ENCODE results near the gene CHAD.

CHAD gene

DNA sequence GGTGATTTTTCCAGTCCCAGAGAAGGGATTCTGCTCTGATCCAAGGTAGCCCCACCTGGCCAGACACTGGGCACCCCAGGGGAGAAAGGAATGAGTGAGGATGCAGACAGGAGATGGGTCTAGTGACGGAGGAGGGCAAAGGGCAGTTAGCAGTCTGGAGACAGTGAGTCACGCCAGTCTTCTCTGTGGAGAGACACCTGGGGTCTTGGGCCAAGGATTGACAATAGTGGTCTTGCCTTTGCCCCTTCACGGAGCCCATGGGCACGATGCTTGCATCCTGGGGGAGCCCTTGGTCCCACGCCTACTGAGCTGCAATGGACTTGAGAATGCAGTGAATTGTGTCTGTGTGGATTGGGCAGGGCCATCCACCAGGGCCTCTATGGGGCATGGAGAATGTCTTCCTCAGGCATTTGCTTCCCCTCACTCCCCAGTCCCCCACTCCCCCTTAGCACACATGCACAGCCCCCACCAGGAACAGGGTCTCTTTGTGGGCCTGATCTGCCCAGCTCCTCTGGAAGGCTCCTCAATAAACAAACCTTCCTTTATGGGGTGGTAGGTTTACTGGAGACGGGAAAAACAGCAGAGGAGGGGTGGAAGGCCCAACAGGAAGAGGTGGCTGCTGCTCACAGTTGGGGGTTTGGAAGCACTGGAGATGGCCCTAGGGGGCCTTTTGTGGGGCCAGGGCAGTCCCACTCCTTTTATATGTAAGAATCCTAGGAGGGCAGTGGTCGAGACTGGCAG, 1.4 kb downstream of the CHAD start:
- Histone ChIP-seq H4K8ac (ENCODE audit: low read length) (no peak overlapping the region), H2BK15ac (ENCODE audit: low read depth, poor library complexity, severe bottlenecking) (no peak overlapping the region), H4K91ac (ENCODE audit: low read length) (no peak overlapping the region), H3K4me3 (ENCODE audit: insufficient read depth in 1 of 2, low read depth in 1 of 2, low read length in 2 of 2) (no peak overlapping the region), H3K4ac (ENCODE audit: low read depth in 1 of 2, low read length in 2 of 2) (no peak overlapping the region), H3K23ac (ENCODE audit: low read length in 2 of 2) (no peak overlapping the region), H3K4me1 (ENCODE audit: control insufficient read depth, insufficient read depth, low read depth, low read length) (peaks cover 15% of the 10 kb centered on the region), H3K9me3 (ENCODE audit: control insufficient read depth, low read length) (no peaks in the 10 kb centered on the region), H3K9ac (ENCODE audit: low read length) (no peak overlapping the region), H3K27ac (ENCODE audit: low read length, poor library complexity, severe bottlenecking) (no peak overlapping the region), H3K27me3 (ENCODE audit: control insufficient read depth in 1 of 2, insufficient read depth in 1 of 2, low read length in 2 of 2) (peaks cover 19 to 44% of the 10 kb centered on the region in 2 experiments), H2AK5ac (ENCODE audit: low read length, severe bottlenecking) (no peak overlapping the region), H3K79me1 (replicated peaks; ENCODE audit: low read length, poor library complexity, severe bottlenecking) (no peaks in the 10 kb centered on the region), H2BK12ac (ENCODE audit: low read length in 2 of 2) (no peak overlapping the region), H2BK5ac (ENCODE audit: low read depth, low read length, poor library complexity, severe bottlenecking) (no peak overlapping the region), H3K4me2 (ENCODE audit: low read length, poor library complexity, severe bottlenecking) (no peak overlapping the region), H2BK120ac (ENCODE audit: low read depth, low read length) (no peak overlapping the region), H3K14ac (ENCODE audit: low read length in 2 of 2) (no peak overlapping the region), H3K36me3 (ENCODE audit: control insufficient read depth in 1 of 2, insufficient read depth in 2 of 2, low read depth in 1 of 2, low read length in 2 of 2) (peaks cover 3 to 51% of the 10 kb centered on the region in 2 experiments), H3K18ac (ENCODE audit: low read depth in 1 of 2, low read length in 2 of 2) (no peak overlapping the region), H2AFZ (ENCODE audit: low read depth, low read length) (no peak overlapping the region)
- no peak for DNase-seq
- 79% methylated on average over 6 of the region's 7 CpGs for WGBS

DNA sequence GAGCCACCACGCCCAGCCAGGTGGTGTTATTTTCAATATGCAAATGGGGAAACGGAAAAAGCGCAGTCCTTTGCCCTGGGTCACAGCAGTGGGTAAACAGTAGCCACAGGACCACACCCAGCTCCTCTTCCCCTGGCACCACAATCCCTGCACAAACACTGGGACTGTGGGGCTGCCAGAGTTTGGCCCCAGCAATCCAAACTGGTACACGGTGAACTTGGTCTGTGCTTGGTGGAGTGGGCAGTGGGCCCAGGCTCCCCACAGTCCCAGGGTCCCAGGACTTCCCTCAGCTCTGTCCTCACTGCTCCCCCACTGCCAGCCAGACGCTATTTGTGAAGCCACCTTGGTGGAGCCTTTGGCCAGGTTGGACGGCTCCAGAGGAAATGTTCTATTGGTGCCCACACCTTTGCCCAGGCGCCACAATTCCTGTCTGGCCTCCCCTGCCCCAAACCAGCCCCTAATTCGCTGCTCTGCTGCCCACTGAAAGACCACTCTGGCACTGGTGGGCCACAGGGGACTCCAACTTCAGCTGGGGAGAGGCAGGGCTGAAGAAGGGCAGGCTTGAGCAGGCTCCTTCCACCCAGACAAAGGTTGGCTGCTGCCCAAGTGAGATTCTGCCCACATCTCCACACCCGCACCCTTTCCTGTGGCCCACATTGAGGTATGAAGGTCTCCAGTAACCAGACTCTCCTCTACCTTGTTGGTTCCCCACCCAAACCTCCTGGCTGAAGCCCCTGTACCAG, 2.1 kb downstream of the CHAD start:
- H3K9me3 ChIP-seq (ENCODE audit: control insufficient read depth, low read length), result no peaks in the 10 kb centered on the region
- H3K9ac ChIP-seq (ENCODE audit: low read length), result no peak overlapping the region
- H3K14ac ChIP-seq (ENCODE audit: low read length in 2 of 2), result no peak overlapping the region
- DNase-seq, result no peak
- H3K18ac ChIP-seq (ENCODE audit: low read depth in 1 of 2, low read length in 2 of 2), result no peak overlapping the region
- no peak overlapping the region for H2BK12ac ChIP-seq (ENCODE audit: low read length in 2 of 2)
- H4K91ac ChIP-seq (ENCODE audit: low read length), result peak overlapping the region; percentile 7
- 88% methylated on average over 8 of the region's 9 CpGs for WGBS
- H2AK5ac ChIP-seq (ENCODE audit: low read length, severe bottlenecking), result no peak overlapping the region
- H2BK5ac ChIP-seq (ENCODE audit: low read depth, low read length, poor library complexity, severe bottlenecking), result no peak overlapping the region
- H4K8ac ChIP-seq (ENCODE audit: low read length), result no peak overlapping the region
- no peak overlapping the region for H2BK15ac ChIP-seq (ENCODE audit: low read depth, poor library complexity, severe bottlenecking)
- H2BK120ac ChIP-seq (ENCODE audit: low read depth, low read length), result no peak overlapping the region
- H3K4me2 ChIP-seq (ENCODE audit: low read length, poor library complexity, severe bottlenecking), result no peak overlapping the region
- H3K4me1 ChIP-seq (ENCODE audit: control insufficient read depth, insufficient read depth, low read depth, low read length), result peaks cover 15% of the 10 kb centered on the region
- H3K79me1 ChIP-seq (replicated peaks; ENCODE audit: low read length, poor library complexity, severe bottlenecking), result no peaks in the 10 kb centered on the region
- no peak overlapping the region for H3K4me3 ChIP-seq (ENCODE audit: insufficient read depth in 1 of 2, low read depth in 1 of 2, low read length in 2 of 2)
- no peak overlapping the region for H3K27ac ChIP-seq (ENCODE audit: low read length, poor library complexity, severe bottlenecking)
- H3K23ac ChIP-seq (ENCODE audit: low read length in 2 of 2), result no peak overlapping the region
- no peak overlapping the region for H3K4ac ChIP-seq (ENCODE audit: low read depth in 1 of 2, low read length in 2 of 2)
- H3K27me3 ChIP-seq (ENCODE audit: control insufficient read depth in 1 of 2, insufficient read depth in 1 of 2, low read length in 2 of 2), result peaks cover 19 to 44% of the 10 kb centered on the region in 2 experiments
- no peak overlapping the region for H2AFZ ChIP-seq (ENCODE audit: low read depth, low read length)
- H3K36me3 ChIP-seq (ENCODE audit: control insufficient read depth in 1 of 2, insufficient read depth in 2 of 2, low read depth in 1 of 2, low read length in 2 of 2), result peaks cover 0 to 51% of the 10 kb centered on the region in 2 experiments

GRCh38 chr17:50465635-50466034, 3.0 kb downstream of the CHAD start:
- DNase-seq, result no peak
- no peak overlapping the region for H3K14ac ChIP-seq (ENCODE audit: low read length in 2 of 2)
- no peak overlapping the region for H3K4me2 ChIP-seq (ENCODE audit: low read length, poor library complexity, severe bottlenecking)
- WGBS, result 92% methylated on average over 7 of the region's 9 CpGs
- no peak overlapping the region for H3K27ac ChIP-seq (ENCODE audit: low read length, poor library complexity, severe bottlenecking)
- H4K91ac ChIP-seq (ENCODE audit: low read length), result no peak overlapping the region
- no peaks in the 10 kb centered on the region for H3K79me1 ChIP-seq (replicated peaks; ENCODE audit: low read length, poor library complexity, severe bottlenecking)
- no peak overlapping the region for H2BK15ac ChIP-seq (ENCODE audit: low read depth, poor library complexity, severe bottlenecking)
- peaks cover 15% of the 10 kb centered on the region for H3K4me1 ChIP-seq (ENCODE audit: control insufficient read depth, insufficient read depth, low read depth, low read length)
- no peak overlapping the region for H2AFZ ChIP-seq (ENCODE audit: low read depth, low read length)
- H3K36me3 ChIP-seq (ENCODE audit: control insufficient read depth in 1 of 2, insufficient read depth in 2 of 2, low read depth in 1 of 2, low read length in 2 of 2), result peaks cover 0 to 50% of the 10 kb centered on the region in 2 experiments
- H3K4ac ChIP-seq (ENCODE audit: low read depth in 1 of 2, low read length in 2 of 2), result no peak overlapping the region
- no peak overlapping the region for H2BK12ac ChIP-seq (ENCODE audit: low read length in 2 of 2)
- H3K18ac ChIP-seq (ENCODE audit: low read depth in 1 of 2, low read length in 2 of 2), result no peak overlapping the region
- no peak overlapping the region for H3K9ac ChIP-seq (ENCODE audit: low read length)
- H3K27me3 ChIP-seq (ENCODE audit: control insufficient read depth in 1 of 2, insufficient read depth in 1 of 2, low read length in 2 of 2), result peaks cover 19 to 41% of the 10 kb centered on the region in 2 experiments
- H3K9me3 ChIP-seq (ENCODE audit: control insufficient read depth, low read length), result no peaks in the 10 kb centered on the region
- no peak overlapping the region for H2AK5ac ChIP-seq (ENCODE audit: low read length, severe bottlenecking)
- no peak overlapping the region for H2BK5ac ChIP-seq (ENCODE audit: low read depth, low read length, poor library complexity, severe bottlenecking)
- no peak overlapping the region for H2BK120ac ChIP-seq (ENCODE audit: low read depth, low read length)
- no peak overlapping the region for H3K4me3 ChIP-seq (ENCODE audit: insufficient read depth in 1 of 2, low read depth in 1 of 2, low read length in 2 of 2)
- H3K23ac ChIP-seq (ENCODE audit: low read length in 2 of 2), result no peak overlapping the region
- H4K8ac ChIP-seq (ENCODE audit: low read length), result no peak overlapping the region

DNA sequence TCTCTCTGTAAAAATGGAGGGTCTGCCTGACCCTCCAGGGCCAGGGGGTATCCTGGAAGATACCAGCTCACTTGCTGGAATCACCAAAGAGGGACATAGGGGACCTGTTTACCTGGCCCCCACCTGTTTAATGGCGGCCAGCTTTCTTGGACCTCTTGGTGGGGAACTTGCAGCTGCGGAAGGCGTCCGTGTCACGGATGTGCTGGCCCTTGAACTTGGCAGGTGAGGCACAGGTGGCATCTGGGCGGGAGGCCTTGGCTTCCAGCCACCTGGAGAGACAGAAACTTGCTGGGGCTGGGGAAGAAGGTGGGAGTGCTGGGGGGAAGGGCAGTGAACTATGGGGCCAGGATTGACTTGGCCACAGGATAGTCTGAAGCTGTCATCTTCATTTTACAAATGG, 3.5 kb downstream of the CHAD start:
- Histone ChIP-seq H3K27me3 (ENCODE audit: control insufficient read depth in 1 of 2, insufficient read depth in 1 of 2, low read length in 2 of 2) (peaks cover 19 to 39% of the 10 kb centered on the region in 2 experiments), H4K8ac (ENCODE audit: low read length) (no peak overlapping the region)
- 92% methylated on average over 6 of the region's 6 CpGs for WGBS

More for the DNA sequence above, 3.5 kb downstream of the CHAD start:
- H2AFZ ChIP-seq (ENCODE audit: low read depth, low read length), result no peak overlapping the region
- no peak overlapping the region for H3K14ac ChIP-seq (ENCODE audit: low read length in 2 of 2)
- H2AK5ac ChIP-seq (ENCODE audit: low read length, severe bottlenecking), result no peak overlapping the region
- H3K27ac ChIP-seq (ENCODE audit: low read length, poor library complexity, severe bottlenecking), result no peak overlapping the region
- DNase-seq, result no peak
- no peak overlapping the region for H2BK5ac ChIP-seq (ENCODE audit: low read depth, low read length, poor library complexity, severe bottlenecking)
- H3K4me2 ChIP-seq (ENCODE audit: low read length, poor library complexity, severe bottlenecking), result no peak overlapping the region
- peaks cover 0 to 55% of the 10 kb centered on the region in 2 experiments for H3K36me3 ChIP-seq (ENCODE audit: control insufficient read depth in 1 of 2, insufficient read depth in 2 of 2, low read depth in 1 of 2, low read length in 2 of 2)
- no peak overlapping the region for H3K23ac ChIP-seq (ENCODE audit: low read length in 2 of 2)
- H2BK12ac ChIP-seq (ENCODE audit: low read length in 2 of 2), result no peak overlapping the region
- H3K4me1 ChIP-seq (ENCODE audit: control insufficient read depth, insufficient read depth, low read depth, low read length), result peaks cover 13% of the 10 kb centered on the region
- no peak overlapping the region for H4K91ac ChIP-seq (ENCODE audit: low read length)
- H3K4ac ChIP-seq (ENCODE audit: low read depth in 1 of 2, low read length in 2 of 2), result no peak overlapping the region
- H3K79me1 ChIP-seq (replicated peaks; ENCODE audit: low read length, poor library complexity, severe bottlenecking), result no peaks in the 10 kb centered on the region
- no peak overlapping the region for H2BK15ac ChIP-seq (ENCODE audit: low read depth, poor library complexity, severe bottlenecking)
- no peaks in the 10 kb centered on the region for H3K9me3 ChIP-seq (ENCODE audit: control insufficient read depth, low read length)
- no peak overlapping the region for H3K4me3 ChIP-seq (ENCODE audit: insufficient read depth in 1 of 2, low read depth in 1 of 2, low read length in 2 of 2)
- no peak overlapping the region for H3K9ac ChIP-seq (ENCODE audit: low read length)
- H2BK120ac ChIP-seq (ENCODE audit: low read depth, low read length), result no peak overlapping the region
- H3K18ac ChIP-seq (ENCODE audit: low read depth in 1 of 2, low read length in 2 of 2), result no peak overlapping the region
